Purkinje cell (primary cell): ENCODE measurements around the gene BRD7. TPM values are rescaled to one million over a fixed set of nuclear protein-coding genes. Genes with fewer than 3 reads are reported as not detected.

Experiments used
- polyA plus RNA-seq: library from polyadenylated mRNA; unstranded; fragments of >200 nt; fragmentation: Nextera tagmentation; gene quantifications from 2 replicates; pipeline ENCODE4 v1.2.1, GENCODE V29; 2014

Gene BRD7
- 35.2 and 39.7 TPM in 2 replicates for polyA plus RNA-seq

DNA sequence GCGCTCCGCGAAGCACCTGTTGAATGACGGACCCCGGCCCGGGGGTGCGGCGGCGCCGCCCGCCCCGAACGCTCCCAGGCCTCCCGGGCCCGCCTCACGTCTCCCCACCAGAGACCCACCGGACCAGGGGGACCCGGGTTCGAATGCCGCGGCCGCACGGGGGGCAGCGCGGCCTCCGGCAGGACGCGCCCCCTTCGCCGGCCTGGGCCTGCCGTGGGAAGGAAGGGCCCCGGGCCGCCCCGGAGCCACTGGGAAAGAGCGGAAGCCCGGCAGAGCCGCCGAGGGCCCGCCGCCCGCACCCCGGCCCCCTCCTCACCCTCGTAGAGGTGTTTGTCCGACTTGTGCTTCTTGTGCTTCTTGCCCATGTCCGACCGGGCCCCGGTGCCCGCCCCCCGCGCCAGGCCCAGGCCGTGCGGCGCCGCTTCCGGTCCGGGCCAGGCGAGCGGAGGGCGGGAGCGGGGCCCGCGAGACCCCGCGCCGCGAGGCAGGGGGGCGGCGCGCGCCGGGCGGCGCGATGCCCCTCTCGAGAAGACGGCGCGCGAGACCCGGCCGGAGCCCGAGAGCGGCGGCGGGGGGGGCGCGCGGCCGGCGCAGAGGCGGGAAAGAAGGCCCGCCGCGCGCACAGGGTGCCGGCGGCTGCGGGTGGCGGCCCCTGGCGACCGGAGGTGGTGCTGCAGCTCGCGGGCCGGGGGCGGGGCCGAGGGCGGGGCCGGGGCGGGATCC is at the start of gene BRD7:
Gene BRD7, minus strand, starts transcription at position 579 of the 723 bp plus-strand sequence. Its CDS starts 214 bp downstream, at position 365.

DNA sequence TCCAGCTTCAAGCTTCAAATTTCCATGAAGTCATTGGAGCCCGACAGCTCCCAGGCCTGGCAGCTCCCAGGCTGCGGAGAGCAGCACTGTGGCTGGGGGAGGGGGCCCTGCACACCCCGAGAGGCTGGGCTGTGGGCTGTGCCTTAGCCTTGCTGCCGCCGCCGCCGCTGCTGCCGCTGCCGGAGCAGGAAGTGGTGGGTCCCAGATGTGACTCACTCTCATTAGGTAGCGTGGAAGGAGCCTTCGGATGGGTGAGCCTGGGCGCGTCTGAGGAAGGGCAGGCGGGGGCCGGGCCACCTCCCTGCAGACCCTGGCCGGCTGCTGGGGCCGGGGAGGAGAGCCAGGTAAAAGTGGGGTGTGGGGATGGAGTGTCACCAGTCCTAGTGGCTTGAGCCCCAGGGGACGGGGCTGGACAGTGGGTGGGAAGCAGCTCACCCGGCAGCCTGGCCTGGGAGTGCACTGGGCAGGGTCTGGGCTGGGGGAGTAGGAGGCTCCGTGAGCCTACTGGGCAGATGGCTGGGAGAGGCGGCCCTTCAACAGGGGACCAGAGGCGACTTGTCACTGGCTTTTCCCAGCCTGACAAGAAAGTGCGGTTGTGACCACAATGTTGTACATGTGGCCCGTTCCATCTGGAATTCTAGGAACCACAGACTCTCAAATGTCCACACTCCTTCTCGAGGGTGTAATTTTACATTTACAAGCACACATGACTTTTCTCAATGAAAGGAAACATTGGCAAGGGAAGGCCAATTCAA is 102.3 kb downstream of the BRD7 start, which contains the start of gene ADCY7:
Gene ADCY7, plus strand, starts transcription at position 215 of the 755 bp plus-strand sequence. CDS start 21,629 bp downstream, outside the sequence.

Other genes with a start within 250 kb of the BRD7 start
- 26.0 and 26.4 TPM in 2 replicates for gene TENT4B, start 215.7 kb downstream of the BRD7 start, polyA plus RNA-seq
- not detected in 2 replicates for gene ADCY7, start 102.4 kb downstream of the BRD7 start, polyA plus RNA-seq
- 0.07 and 0.17 TPM in 2 replicates for gene NKD1, start 179.4 kb upstream of the BRD7 start, polyA plus RNA-seq